ENCODE results near the gene C10orf90.

Gene C10orf90

DNA sequence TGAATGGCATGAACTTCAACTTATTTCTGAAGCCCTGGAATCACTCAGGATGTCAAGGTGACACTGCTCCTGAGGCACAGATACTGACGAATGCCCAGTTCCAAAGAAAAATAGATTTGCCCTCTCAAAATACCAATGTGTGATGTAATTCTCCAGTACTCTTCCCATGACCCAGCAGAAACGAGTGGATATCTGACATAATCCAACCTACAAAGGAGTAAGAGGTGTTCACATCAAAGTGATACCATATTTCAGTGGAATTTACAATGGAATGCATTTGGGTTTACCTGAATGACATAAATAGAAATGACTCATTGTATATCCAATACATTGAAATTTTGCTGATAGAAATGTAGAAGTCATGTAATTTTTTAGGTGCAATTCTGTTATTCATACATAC, 161.3 kb downstream of the C10orf90 start:
- TF ChIP-seq POLR2AphosphoS5 (IDR thresholded peaks at IDR 0.05; ENCODE audit: low read depth), result no peak
- no peak for TF ChIP-seq SPI1 (IDR thresholded peaks at IDR 0.05; ENCODE audit: borderline replicate concordance, low read depth)
- TF ChIP-seq, protein P1, sequence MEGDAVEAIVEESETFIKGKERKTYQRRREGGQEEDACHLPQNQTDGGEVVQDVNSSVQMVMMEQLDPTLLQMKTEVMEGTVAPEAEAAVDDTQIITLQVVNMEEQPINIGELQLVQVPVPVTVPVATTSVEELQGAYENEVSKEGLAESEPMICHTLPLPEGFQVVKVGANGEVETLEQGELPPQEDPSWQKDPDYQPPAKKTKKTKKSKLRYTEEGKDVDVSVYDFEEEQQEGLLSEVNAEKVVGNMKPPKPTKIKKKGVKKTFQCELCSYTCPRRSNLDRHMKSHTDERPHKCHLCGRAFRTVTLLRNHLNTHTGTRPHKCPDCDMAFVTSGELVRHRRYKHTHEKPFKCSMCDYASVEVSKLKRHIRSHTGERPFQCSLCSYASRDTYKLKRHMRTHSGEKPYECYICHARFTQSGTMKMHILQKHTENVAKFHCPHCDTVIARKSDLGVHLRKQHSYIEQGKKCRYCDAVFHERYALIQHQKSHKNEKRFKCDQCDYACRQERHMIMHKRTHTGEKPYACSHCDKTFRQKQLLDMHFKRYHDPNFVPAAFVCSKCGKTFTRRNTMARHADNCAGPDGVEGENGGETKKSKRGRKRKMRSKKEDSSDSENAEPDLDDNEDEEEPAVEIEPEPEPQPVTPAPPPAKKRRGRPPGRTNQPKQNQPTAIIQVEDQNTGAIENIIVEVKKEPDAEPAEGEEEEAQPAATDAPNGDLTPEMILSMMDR (IDR thresholded peaks at IDR 0.05; ENCODE audit: insufficient read depth, low read length), result no peak
- TF ChIP-seq, protein P2, sequence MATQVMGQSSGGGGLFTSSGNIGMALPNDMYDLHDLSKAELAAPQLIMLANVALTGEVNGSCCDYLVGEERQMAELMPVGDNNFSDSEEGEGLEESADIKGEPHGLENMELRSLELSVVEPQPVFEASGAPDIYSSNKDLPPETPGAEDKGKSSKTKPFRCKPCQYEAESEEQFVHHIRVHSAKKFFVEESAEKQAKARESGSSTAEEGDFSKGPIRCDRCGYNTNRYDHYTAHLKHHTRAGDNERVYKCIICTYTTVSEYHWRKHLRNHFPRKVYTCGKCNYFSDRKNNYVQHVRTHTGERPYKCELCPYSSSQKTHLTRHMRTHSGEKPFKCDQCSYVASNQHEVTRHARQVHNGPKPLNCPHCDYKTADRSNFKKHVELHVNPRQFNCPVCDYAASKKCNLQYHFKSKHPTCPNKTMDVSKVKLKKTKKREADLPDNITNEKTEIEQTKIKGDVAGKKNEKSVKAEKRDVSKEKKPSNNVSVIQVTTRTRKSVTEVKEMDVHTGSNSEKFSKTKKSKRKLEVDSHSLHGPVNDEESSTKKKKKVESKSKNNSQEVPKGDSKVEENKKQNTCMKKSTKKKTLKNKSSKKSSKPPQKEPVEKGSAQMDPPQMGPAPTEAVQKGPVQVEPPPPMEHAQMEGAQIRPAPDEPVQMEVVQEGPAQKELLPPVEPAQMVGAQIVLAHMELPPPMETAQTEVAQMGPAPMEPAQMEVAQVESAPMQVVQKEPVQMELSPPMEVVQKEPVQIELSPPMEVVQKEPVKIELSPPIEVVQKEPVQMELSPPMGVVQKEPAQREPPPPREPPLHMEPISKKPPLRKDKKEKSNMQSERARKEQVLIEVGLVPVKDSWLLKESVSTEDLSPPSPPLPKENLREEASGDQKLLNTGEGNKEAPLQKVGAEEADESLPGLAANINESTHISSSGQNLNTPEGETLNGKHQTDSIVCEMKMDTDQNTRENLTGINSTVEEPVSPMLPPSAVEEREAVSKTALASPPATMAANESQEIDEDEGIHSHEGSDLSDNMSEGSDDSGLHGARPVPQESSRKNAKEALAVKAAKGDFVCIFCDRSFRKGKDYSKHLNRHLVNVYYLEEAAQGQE (IDR thresholded peaks at IDR 0.05; ENCODE audit: insufficient replicate concordance, low read depth), result no peak
- TF ChIP-seq GABPA (IDR thresholded peaks at IDR 0.05; ENCODE audit: low read depth), result no peak
- H3K27me3 ChIP-seq (ENCODE audit: insufficient read depth, poor library complexity, severe bottlenecking), result no peaks in the 10 kb centered on the region
- no peak for DNase-seq (ENCODE audit: low read depth in 1 of 2, low spot score in 1 of 2)
- no peak overlapping the region for H3K27ac ChIP-seq (replicated peaks)
- no peak overlapping the region for H3K4me3 ChIP-seq (replicated peaks; ENCODE audit: insufficient read depth, low read length)

GRCh38 chr10:126508535-126509040, 161.9 kb downstream of the C10orf90 start:
- H3K4me3 ChIP-seq (replicated peaks; ENCODE audit: insufficient read depth, low read length), result no peak overlapping the region
- DNase-seq (ENCODE audit: low read depth in 1 of 2, low spot score in 1 of 2), result no peak
- H3K27me3 ChIP-seq (ENCODE audit: insufficient read depth, poor library complexity, severe bottlenecking), result no peaks in the 10 kb centered on the region
- H3K27ac ChIP-seq (replicated peaks), result no peak overlapping the region
- TF ChIP-seq, protein P2 (IDR thresholded peaks at IDR 0.05; ENCODE audit: insufficient replicate concordance, low read depth), result peak; percentile 85
- TF ChIP-seq GABPA (IDR thresholded peaks at IDR 0.05; ENCODE audit: low read depth), result no peak

DNA sequence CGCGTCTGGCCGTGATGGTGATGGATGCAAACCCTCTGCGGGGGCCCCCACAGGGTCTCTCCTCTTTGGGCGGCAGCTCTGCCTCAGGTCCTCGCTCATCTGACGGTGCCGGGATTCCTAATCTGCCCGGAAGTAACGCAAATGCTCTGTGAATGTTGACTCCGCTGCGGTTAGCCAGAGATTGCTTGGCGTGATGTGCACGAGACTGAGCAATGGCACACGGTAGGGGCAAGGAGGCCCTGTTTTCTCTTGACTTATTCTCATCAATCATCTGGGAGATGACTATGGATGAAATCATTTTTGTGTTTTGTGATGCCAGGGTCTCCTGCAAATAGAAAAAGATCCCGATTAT, 165.8 kb downstream of the C10orf90 start:
- Histone ChIP-seq H3K27me3 (ENCODE audit: insufficient read depth, poor library complexity, severe bottlenecking) (no peaks in the 10 kb centered on the region), H3K4me3 (replicated peaks; ENCODE audit: insufficient read depth, low read length) (no peak overlapping the region), H3K27ac (replicated peaks) (no peak overlapping the region)
- DNase-seq (ENCODE audit: low read depth in 1 of 2, low spot score in 1 of 2), result no peak
- TF ChIP-seq, protein P2 (IDR thresholded peaks at IDR 0.05; ENCODE audit: insufficient replicate concordance, low read depth), result no peak
- TF ChIP-seq SPI1 (IDR thresholded peaks at IDR 0.05; ENCODE audit: borderline replicate concordance, low read depth), result no peak
- TF ChIP-seq, protein P1 (IDR thresholded peaks at IDR 0.05; ENCODE audit: insufficient read depth, low read length), result no peak

All from HL-60 (cell line).